ENCODE data around the gene CROCC2. TPM values are rescaled to one million over a fixed set of nuclear protein-coding genes. Genes with fewer than 3 reads are reported as not detected.
A peak's percentile ranks its signal among the peaks of the same experiment; 100 is the strongest.

CROCC2 gene
- total RNA-seq, 1 donor from 2014 or later, result 0.49 TPM

- H3K36me3 ChIP-seq, result peaks cover 0 to 19% of the 10 kb centered on the region in 2 donors
- H3K27me3 ChIP-seq, result no peaks in the 10 kb centered on the region
- H3K4me1 ChIP-seq, result peaks cover 38% of the 10 kb centered on the region
- H3K9me3 ChIP-seq, result peaks cover 11% of the 10 kb centered on the region
- no peak overlapping the region for H3K4me3 ChIP-seq
- TF ChIP-seq POLR2A (IDR thresholded peaks at IDR 0.05), result no peak
- no peak for TF ChIP-seq CTCF (IDR thresholded peaks at IDR 0.05)
- TF ChIP-seq POLR2AphosphoS5 (IDR thresholded peaks at IDR 0.05; ENCODE audit: insufficient read depth in 1 of 2, low read depth in 1 of 2), result no peak
- intact Hi-C loops (cut with DNase I), result no loop called here
- DNase-seq (ENCODE audit: extremely low spot score in 2 of 2), result peak in 1 of 2 donors; percentile 72
- H3K27ac ChIP-seq, result no peak overlapping the region
These were observed 97.9 kb downstream of the CROCC2 start for GRCh38 chr2:241003830-241004564.

- Histone ChIP-seq H3K36me3 (peaks cover 0 to 19% of the 10 kb centered on the region in 2 donors), H3K27ac (no peak overlapping the region), H3K4me1 (peaks cover 39% of the 10 kb centered on the region), H3K9me3 (peaks cover 11% of the 10 kb centered on the region), H3K27me3 (no peaks in the 10 kb centered on the region), H3K4me3 (no peak overlapping the region)
- no peak for DNase-seq (ENCODE audit: extremely low spot score in 2 of 2)
- TF ChIP-seq CTCF (IDR thresholded peaks at IDR 0.05), result no peak
- intact Hi-C loops (cut with DNase I), result no loop called here
These were observed 99.4 kb downstream of the CROCC2 start for GRCh38 chr2:241005569-241005968.

GRCh38 chr2:241006412-241006811 lies 100.3 kb downstream of the CROCC2 start:
- Histone ChIP-seq H3K27ac (no peak overlapping the region), H3K9me3 (peaks cover 11% of the 10 kb centered on the region), H3K4me3 (no peak overlapping the region), H3K36me3 (peaks cover 0 to 19% of the 10 kb centered on the region in 2 donors), H3K27me3 (no peaks in the 10 kb centered on the region), H3K4me1 (peaks cover 39% of the 10 kb centered on the region)
- DNase-seq (ENCODE audit: extremely low spot score in 2 of 2), result no peak
- intact Hi-C loops (cut with DNase I), result no loop called here
- TF ChIP-seq POLR2A (IDR thresholded peaks at IDR 0.05) (no peak), POLR2AphosphoS5 (IDR thresholded peaks at IDR 0.05; ENCODE audit: insufficient read depth in 1 of 2, low read depth in 1 of 2) (no peak), CTCF (IDR thresholded peaks at IDR 0.05) (no peak)

- Histone ChIP-seq H3K27ac (no peak overlapping the region), H3K9me3 (peaks cover 11% of the 10 kb centered on the region), H3K4me3 (no peak overlapping the region), H3K4me1 (peaks cover 45% of the 10 kb centered on the region), H3K36me3 (peaks cover 0 to 19% of the 10 kb centered on the region in 2 donors), H3K27me3 (no peaks in the 10 kb centered on the region)
- TF ChIP-seq CTCF (IDR thresholded peaks at IDR 0.05), result no peak
- no peak for TF ChIP-seq POLR2AphosphoS5 (IDR thresholded peaks at IDR 0.05; ENCODE audit: insufficient read depth in 1 of 2, low read depth in 1 of 2)
- TF ChIP-seq POLR2A (IDR thresholded peaks at IDR 0.05), result no peak
- intact Hi-C loops (cut with DNase I), result no loop called here
- no peak for DNase-seq (ENCODE audit: extremely low spot score in 2 of 2)
These were observed 101.0 kb downstream of the CROCC2 start for GRCh38 chr2:241007111-241007510.
